ENCODE measurements around the gene CST3.

DNA sequence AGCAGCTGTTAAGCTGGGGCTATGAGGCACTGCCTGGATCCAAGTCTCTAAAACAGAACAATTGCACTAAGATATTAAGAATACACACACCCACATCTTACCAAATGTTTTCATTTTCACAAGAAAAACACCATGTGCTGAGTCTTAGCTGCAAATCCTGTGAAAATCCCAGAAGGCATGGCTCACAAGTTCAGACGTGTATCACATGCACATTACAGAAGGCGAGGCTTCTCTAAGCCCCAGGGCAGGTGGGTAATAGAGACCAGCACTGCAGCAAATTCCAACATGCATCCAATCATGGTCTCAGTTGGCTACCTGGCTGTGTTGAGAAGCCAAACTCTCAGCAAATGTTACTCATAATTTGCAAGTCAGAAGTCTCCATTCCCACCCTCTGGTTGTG, 16.2 kb upstream of the CST3 start:
- no peak for TF ChIP-seq RXRA (IDR thresholded peaks at IDR 0.05; ENCODE audit: insufficient read depth, low read depth, low read length)
- TF ChIP-seq, protein P1, sequence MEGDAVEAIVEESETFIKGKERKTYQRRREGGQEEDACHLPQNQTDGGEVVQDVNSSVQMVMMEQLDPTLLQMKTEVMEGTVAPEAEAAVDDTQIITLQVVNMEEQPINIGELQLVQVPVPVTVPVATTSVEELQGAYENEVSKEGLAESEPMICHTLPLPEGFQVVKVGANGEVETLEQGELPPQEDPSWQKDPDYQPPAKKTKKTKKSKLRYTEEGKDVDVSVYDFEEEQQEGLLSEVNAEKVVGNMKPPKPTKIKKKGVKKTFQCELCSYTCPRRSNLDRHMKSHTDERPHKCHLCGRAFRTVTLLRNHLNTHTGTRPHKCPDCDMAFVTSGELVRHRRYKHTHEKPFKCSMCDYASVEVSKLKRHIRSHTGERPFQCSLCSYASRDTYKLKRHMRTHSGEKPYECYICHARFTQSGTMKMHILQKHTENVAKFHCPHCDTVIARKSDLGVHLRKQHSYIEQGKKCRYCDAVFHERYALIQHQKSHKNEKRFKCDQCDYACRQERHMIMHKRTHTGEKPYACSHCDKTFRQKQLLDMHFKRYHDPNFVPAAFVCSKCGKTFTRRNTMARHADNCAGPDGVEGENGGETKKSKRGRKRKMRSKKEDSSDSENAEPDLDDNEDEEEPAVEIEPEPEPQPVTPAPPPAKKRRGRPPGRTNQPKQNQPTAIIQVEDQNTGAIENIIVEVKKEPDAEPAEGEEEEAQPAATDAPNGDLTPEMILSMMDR (IDR thresholded peaks at IDR 0.05; ENCODE audit: control extremely low read depth in 1 of 3, insufficient read depth in 1 of 3, low read depth in 1 of 3, low read length in 3 of 3) = no peak
- no peak for TF ChIP-seq EZH2 (IDR thresholded peaks at IDR 0.05; ENCODE audit: low read depth, low read length, severe bottlenecking)
- TF ChIP-seq, protein P2, sequence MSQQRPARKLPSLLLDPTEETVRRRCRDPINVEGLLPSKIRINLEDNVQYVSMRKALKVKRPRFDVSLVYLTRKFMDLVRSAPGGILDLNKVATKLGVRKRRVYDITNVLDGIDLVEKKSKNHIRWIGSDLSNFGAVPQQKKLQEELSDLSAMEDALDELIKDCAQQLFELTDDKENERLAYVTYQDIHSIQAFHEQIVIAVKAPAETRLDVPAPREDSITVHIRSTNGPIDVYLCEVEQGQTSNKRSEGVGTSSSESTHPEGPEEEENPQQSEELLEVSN (IDR thresholded peaks at IDR 0.05) = no peak
- no peak for TF ChIP-seq RBBP5 (IDR thresholded peaks at IDR 0.05; ENCODE audit: borderline replicate concordance, low read depth, low read length)
- TF ChIP-seq JUN (IDR thresholded peaks at IDR 0.05; ENCODE audit: low read depth, low read length) = no peak
- no peak for TF ChIP-seq SIN3A (conservative IDR thresholded peaks at IDR 0.05 in 1 of 2, IDR thresholded peaks at IDR 0.05 in 1 of 2; ENCODE audit: low read depth in 1 of 2, low read length in 2 of 2)
- no peak for TF ChIP-seq NRF1 (IDR thresholded peaks at IDR 0.05; ENCODE audit: low read depth, low read length)
- TF ChIP-seq RAD21 (IDR thresholded peaks at IDR 0.05 in 1 of 2, conservative IDR thresholded peaks at IDR 0.05 in 1 of 2; ENCODE audit: low read depth in 2 of 2, low read length in 2 of 2) = no peak
- TF ChIP-seq POLR2AphosphoS5 (IDR thresholded peaks at IDR 0.05; ENCODE audit: low read depth, low read length) = no peak
- no peak for TF ChIP-seq CEBPB (IDR thresholded peaks at IDR 0.05; ENCODE audit: low read depth, low read length)
- TF ChIP-seq CREB1 (IDR thresholded peaks at IDR 0.05) = no peak
- no peak for TF ChIP-seq YY1 (IDR thresholded peaks at IDR 0.05; ENCODE audit: low read depth, low read length)
- no peak for TF ChIP-seq GABPA (IDR thresholded peaks at IDR 0.05; ENCODE audit: borderline replicate concordance, insufficient read depth, low read length)

Measured in H1 (cell line).